Measurements from ENCODE around the gene ITSN1.

DNA sequence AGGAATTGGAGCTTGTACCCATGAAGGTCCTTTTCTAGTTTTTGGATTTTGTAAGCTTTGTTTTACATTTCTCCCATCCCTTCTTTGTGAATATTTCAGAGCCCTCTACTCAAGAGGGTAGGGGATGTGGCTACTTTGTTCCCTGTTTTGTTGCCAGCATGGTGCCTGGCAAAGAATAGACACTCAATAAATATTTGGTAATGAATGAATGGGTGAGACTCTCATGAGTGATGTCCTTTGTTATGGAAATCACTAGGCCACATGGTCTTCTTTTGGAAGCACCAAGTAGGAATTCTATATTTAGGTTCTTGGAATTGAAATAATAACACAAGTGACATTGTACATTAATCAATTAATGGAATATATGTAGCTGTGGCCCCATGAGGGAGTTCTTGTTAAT lies 300.1 kb downstream of the ITSN1 start:
- TF ChIP-seq POLR2AphosphoS5 (IDR thresholded peaks at IDR 0.05): no peak
- TF ChIP-seq, protein P1, sequence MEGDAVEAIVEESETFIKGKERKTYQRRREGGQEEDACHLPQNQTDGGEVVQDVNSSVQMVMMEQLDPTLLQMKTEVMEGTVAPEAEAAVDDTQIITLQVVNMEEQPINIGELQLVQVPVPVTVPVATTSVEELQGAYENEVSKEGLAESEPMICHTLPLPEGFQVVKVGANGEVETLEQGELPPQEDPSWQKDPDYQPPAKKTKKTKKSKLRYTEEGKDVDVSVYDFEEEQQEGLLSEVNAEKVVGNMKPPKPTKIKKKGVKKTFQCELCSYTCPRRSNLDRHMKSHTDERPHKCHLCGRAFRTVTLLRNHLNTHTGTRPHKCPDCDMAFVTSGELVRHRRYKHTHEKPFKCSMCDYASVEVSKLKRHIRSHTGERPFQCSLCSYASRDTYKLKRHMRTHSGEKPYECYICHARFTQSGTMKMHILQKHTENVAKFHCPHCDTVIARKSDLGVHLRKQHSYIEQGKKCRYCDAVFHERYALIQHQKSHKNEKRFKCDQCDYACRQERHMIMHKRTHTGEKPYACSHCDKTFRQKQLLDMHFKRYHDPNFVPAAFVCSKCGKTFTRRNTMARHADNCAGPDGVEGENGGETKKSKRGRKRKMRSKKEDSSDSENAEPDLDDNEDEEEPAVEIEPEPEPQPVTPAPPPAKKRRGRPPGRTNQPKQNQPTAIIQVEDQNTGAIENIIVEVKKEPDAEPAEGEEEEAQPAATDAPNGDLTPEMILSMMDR (IDR thresholded peaks at IDR 0.05): no peak
- no peak for TF ChIP-seq POLR2A (IDR thresholded peaks at IDR 0.05; ENCODE audit: low read depth)
- no peak for TF ChIP-seq EP300 (IDR thresholded peaks at IDR 0.05)

Data from esophagus muscularis mucosa (tissue), 4 donors.